ENCODE measurements around the gene RAD51B. TPM values are rescaled to one million over a fixed set of nuclear protein-coding genes. Genes with fewer than 3 reads are reported as not detected.

The RAD51B gene
- total and polyA plus RNA-seq, 3 donors from 2014 or later = 5.5 to 22.5 (median 19.1) TPM

GRCh38 chr14:68685419-68686204 is 866.0 kb downstream of the RAD51B start:
- 90 to 99% methylated on average over 11 to 12 of the region's 12 CpGs for WGBS, 2 donors
- no peak for TF ChIP-seq CTCF (IDR thresholded peaks at IDR 0.05)
- no peak for TF ChIP-seq POLR2A (IDR thresholded peaks at IDR 0.05)
- Histone ChIP-seq H3K27ac (no peak overlapping the region), H3K36me3 (ENCODE audit: low read depth, missing control alignments) (no peaks in the 10 kb centered on the region), H3K4me1 (peaks cover 35% of the 10 kb centered on the region), H3K27me3 (no peaks in the 10 kb centered on the region), H3K9me3 (no peaks in the 10 kb centered on the region), H3K4me3 (no peak overlapping the region)
- DNase-seq = no peak
- intact Hi-C loops (cut with DNase I; ENCODE audit: low total_unique reads) = no loop called here

- Histone ChIP-seq H3K36me3 (ENCODE audit: low read depth, missing control alignments) (no peaks in the 10 kb centered on the region), H3K27me3 (no peaks in the 10 kb centered on the region), H3K4me3 (no peak overlapping the region), H3K9me3 (no peaks in the 10 kb centered on the region), H3K4me1 (peaks cover 31% of the 10 kb centered on the region), H3K27ac (no peak overlapping the region)
- intact Hi-C loops (cut with DNase I; ENCODE audit: low total_unique reads) = no loop called here
- TF ChIP-seq CTCF (IDR thresholded peaks at IDR 0.05) (no peak), POLR2A (IDR thresholded peaks at IDR 0.05) (no peak)
- no peak for DNase-seq
- 88% methylated on average over 1 of the region's 1 CpG; no CpG with 5 or more reads in 1 of the 2 donors for WGBS, 2 donors
These were observed 866.6 kb downstream of the RAD51B start for GRCh38 chr14:68686205-68686465.

- peaks cover 28% of the 10 kb centered on the region for H3K4me1 ChIP-seq
These were observed 867.1 kb downstream of the RAD51B start for GRCh38 chr14:68686724-68687123.

GRCh38 chr14:68687746-68688145 is 868.2 kb downstream of the RAD51B start:
- TF ChIP-seq CTCF (IDR thresholded peaks at IDR 0.05) = no peak
- no peak for TF ChIP-seq POLR2A (IDR thresholded peaks at IDR 0.05)
- no peak for DNase-seq
- Histone ChIP-seq H3K27ac (no peak overlapping the region), H3K36me3 (ENCODE audit: low read depth, missing control alignments) (no peaks in the 10 kb centered on the region), H3K27me3 (no peaks in the 10 kb centered on the region), H3K4me1 (peaks cover 23% of the 10 kb centered on the region), H3K9me3 (no peaks in the 10 kb centered on the region), H3K4me3 (no peak overlapping the region)
- intact Hi-C loops (cut with DNase I; ENCODE audit: low total_unique reads) = no loop called here
- WGBS, 2 donors = 87 to 95% methylated on average over 10 to 11 of the region's 11 CpGs

More at GRCh38 chr14:68686724-68687123, 867.1 kb downstream of the RAD51B start:
- 85 to 86% methylated on average over 8 of the region's 8 CpGs for WGBS, 2 donors
- no peak for TF ChIP-seq CTCF (IDR thresholded peaks at IDR 0.05)
- no peak for DNase-seq
- no peaks in the 10 kb centered on the region for H3K9me3 ChIP-seq
- H3K27me3 ChIP-seq = no peaks in the 10 kb centered on the region
- intact Hi-C loops (cut with DNase I; ENCODE audit: low total_unique reads) = no loop called here
- H3K4me3 ChIP-seq = no peak overlapping the region
- H3K36me3 ChIP-seq (ENCODE audit: low read depth, missing control alignments) = no peaks in the 10 kb centered on the region
- no peak overlapping the region for H3K27ac ChIP-seq

- Histone ChIP-seq H3K4me1 (peaks cover 19% of the 10 kb centered on the region), H3K36me3 (ENCODE audit: low read depth, missing control alignments) (no peaks in the 10 kb centered on the region), H3K27ac (no peak overlapping the region), H3K27me3 (no peaks in the 10 kb centered on the region), H3K9me3 (no peaks in the 10 kb centered on the region), H3K4me3 (no peak overlapping the region)
- TF ChIP-seq CTCF (IDR thresholded peaks at IDR 0.05) (no peak), POLR2A (IDR thresholded peaks at IDR 0.05) (no peak)
- DNase-seq = peak; percentile 43
- WGBS, 2 donors = 39 to 58% methylated on average over 9 of the region's 9 CpGs
- intact Hi-C loops (cut with DNase I; ENCODE audit: low total_unique reads) = no loop called here
These were observed 869.3 kb downstream of the RAD51B start for GRCh38 chr14:68688872-68689371.
